B cell (primary cell): ENCODE data around the gene RABGAP1L.

Experiments used
- EZH2 ChIP-seq: IDR thresholded peaks from 2 replicates; pipeline ENCODE4 v1.6.1; 2012; ENCODE audit warnings: borderline replicate concordance, low read depth, mild to moderate bottlenecking, moderate library complexity, low read length; ENCODE audit not compliant: insufficient read depth, poor library complexity, severe bottlenecking
- TF ChIP-seq, protein P1 (sequence below): fragments of 200-600 bp; IDR thresholded peaks from one replicate; pipeline ENCODE4 v1.8.0; 2022; ENCODE audit warnings: antibody characterized with exemption, mild to moderate bottlenecking

DNA sequence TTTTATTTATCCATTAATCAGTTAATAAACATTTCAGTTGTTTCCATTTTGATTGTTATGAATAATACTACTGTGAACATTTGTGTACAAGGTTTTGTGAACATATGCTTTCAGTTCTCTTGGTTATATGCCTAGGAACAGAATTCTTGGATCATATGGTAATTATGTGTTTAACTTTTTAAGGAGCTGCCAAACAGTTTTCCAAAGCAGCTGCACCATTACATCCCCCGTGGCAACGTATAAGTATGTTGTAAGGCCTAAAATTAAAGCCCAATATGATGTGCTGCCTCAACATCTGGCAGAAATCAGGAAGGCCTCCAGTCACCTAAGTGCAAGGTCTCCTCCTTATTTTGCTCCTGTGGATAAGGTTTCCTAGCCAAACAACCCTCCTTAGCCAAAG is 604.9 kb downstream of the RABGAP1L start:
- TF ChIP-seq, protein P1, sequence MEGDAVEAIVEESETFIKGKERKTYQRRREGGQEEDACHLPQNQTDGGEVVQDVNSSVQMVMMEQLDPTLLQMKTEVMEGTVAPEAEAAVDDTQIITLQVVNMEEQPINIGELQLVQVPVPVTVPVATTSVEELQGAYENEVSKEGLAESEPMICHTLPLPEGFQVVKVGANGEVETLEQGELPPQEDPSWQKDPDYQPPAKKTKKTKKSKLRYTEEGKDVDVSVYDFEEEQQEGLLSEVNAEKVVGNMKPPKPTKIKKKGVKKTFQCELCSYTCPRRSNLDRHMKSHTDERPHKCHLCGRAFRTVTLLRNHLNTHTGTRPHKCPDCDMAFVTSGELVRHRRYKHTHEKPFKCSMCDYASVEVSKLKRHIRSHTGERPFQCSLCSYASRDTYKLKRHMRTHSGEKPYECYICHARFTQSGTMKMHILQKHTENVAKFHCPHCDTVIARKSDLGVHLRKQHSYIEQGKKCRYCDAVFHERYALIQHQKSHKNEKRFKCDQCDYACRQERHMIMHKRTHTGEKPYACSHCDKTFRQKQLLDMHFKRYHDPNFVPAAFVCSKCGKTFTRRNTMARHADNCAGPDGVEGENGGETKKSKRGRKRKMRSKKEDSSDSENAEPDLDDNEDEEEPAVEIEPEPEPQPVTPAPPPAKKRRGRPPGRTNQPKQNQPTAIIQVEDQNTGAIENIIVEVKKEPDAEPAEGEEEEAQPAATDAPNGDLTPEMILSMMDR: no peak
- TF ChIP-seq EZH2: no peak
